Measurements from ENCODE around the gene RASSF3.

DNA sequence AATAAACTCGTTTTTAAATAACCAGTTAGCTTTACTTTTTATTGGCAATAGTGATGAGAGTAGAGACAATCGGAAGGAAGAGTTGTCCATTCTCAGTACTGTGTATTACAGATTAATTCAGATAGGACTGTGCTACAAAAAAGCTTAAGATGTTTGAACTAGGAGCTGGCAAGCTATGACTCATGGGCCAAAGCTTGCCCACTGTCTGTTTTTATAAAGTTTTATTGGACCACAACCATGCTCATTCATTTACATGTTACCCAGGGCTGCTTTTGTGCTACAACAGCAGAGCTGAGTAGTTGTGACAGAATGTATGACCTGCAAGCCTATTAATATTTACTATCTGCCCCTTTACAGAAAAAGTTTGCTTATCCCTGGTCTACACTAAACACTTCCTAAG lies 129.5 kb downstream of the RASSF3 start:
- TF ChIP-seq, protein P1, sequence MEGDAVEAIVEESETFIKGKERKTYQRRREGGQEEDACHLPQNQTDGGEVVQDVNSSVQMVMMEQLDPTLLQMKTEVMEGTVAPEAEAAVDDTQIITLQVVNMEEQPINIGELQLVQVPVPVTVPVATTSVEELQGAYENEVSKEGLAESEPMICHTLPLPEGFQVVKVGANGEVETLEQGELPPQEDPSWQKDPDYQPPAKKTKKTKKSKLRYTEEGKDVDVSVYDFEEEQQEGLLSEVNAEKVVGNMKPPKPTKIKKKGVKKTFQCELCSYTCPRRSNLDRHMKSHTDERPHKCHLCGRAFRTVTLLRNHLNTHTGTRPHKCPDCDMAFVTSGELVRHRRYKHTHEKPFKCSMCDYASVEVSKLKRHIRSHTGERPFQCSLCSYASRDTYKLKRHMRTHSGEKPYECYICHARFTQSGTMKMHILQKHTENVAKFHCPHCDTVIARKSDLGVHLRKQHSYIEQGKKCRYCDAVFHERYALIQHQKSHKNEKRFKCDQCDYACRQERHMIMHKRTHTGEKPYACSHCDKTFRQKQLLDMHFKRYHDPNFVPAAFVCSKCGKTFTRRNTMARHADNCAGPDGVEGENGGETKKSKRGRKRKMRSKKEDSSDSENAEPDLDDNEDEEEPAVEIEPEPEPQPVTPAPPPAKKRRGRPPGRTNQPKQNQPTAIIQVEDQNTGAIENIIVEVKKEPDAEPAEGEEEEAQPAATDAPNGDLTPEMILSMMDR (conservative IDR thresholded peaks at IDR 0.05; ENCODE audit: low read length) = no peak
- no peak for TF ChIP-seq EZH2phosphoT487 (IDR thresholded peaks at IDR 0.05; ENCODE audit: borderline replicate concordance, low read depth, low read length)

Measured in OCI-LY7 (cell line).